HG03039 (cell line): ENCODE measurements around the gene CCNB1.
"Not testable (repeated sequence)": the region's sequence is repeated elsewhere in the genome, so short reads cannot be mapped to it uniquely, and the experiment has no call there.

ENCODE experiments used
- ATAC-seq: cut with Tn5 transposase; IDR thresholded peaks from one replicate; pipeline ENCODE4 v1.9.1; 2021; ENCODE audit warnings: mild to moderate bottlenecking, moderate library complexity; ENCODE audit not compliant: unreplicated experiment

Gene CCNB1

DNA sequence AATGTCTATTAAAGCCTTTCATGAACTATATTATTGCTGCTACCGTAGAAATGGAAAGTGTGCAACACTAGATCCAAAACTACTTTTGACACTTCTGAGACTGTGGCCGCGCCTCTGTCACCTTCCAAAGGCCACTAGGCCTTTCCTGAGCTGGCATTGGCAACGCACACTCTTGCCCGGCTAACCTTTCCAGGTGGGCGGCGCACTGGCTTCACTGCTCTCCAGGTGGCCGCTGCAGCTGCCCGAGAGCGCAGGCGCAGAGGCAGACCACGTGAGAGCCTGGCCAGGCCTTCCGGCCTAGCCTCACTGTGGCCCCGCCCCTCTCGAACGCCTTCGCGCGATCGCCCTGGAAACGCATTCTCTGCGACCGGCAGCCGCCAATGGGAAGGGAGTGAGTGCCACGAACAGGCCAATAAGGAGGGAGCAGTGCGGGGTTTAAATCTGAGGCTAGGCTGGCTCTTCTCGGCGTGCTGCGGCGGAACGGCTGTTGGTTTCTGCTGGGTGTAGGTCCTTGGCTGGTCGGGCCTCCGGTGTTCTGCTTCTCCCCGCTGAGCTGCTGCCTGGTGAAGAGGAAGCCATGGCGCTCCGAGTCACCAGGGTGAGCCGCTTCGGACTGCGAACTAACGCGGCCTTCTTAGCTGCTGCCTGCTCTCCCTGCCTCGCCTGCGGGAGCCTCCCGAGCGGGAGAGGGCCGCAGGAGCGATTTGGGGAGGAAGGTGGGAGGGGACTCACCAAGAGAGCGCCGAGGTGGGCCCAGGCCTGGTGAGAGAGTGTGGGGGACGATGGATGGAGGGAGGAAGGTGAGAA, at the start of gene CCNB1:
Gene CCNB1 (plus strand): TSS at position 465 of the 807 bp plus-strand sequence. CDS start 113 bp downstream, at position 578.
- ATAC-seq = peak; percentile 99

GRCh38 chr5:69129413-69129812, 37.5 kb upstream of the CCNB1 start:
- no peak for ATAC-seq

DNA sequence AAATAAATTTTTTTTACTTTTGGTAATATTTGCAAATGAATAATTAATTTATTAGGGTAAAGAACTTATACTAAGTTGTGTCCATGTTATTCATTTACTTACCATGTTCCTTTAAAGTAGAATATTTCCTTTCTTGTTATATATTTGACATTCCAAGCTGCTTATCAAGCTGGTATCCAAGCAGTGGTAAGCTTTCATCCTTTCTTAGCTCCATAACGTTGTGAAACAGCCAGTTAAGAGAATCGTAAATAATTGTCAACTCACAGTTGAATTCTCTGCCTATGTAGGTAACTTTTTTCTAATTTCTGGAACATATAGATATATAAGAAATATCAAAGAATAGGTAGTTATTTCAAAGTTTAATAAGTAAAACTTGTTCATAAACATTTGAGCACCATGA, 36.7 kb upstream of the CCNB1 start:
- ATAC-seq = no peak

DNA sequence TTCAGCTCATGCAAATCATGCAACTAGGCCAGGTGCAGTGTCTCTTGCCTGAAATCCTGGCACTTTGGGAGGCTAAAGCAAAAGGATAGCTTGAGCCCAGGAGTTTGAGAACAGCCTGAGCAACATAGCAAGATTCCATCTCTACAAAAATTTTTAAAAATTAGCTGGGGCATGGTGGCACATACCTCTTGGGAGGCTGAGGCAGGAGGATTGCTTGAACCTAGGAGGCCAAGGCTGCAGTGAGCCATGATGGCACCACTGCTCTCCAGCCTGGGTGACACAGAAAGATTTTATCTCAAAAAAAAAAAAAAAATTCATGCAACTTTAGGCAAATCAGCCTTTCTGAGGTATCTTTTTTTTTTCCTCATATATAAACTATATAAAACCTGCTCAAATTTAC, 35.6 kb upstream of the CCNB1 start:
- no peak for ATAC-seq

DNA sequence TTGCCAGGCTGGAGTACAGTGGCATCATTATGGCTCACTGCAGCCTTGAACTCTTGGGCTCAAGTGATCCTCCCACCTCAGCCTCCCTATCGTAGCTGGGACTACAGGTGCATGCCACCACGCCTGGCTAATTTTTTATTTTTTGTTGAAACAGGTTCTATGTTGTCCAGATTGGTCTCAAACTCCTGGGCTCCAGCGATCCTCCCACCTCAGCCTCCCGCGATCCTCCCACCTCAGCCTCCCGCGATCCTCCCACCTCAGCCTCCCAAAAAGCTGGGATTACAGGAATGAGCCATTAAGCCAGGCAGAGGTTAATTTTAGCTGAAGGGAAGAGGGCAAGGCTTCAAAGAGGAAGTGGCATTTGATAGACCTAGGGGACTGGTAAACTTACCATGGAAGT, 32.8 kb upstream of the CCNB1 start:
- no peak for ATAC-seq

DNA sequence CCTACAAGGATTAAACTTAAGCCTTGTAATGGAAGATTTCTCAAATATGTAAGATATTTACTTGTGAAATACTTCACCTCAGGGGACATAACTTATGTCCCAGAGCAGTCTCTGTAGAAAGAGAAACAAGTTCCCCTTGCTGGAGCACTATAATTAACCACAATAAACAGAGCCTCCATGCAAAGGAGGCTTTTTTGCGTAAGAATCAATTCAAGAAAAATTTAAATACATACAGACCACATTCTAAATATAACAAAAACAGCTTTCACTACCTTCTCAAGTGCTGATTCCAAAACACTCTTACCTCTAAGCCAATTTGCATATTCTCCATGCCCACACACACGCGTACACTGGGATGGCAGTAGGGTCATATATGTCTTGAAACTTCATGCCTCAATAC, 30.7 kb upstream of the CCNB1 start:
- ATAC-seq = peak; percentile 89

- not testable (repeated sequence) for ATAC-seq
These were observed 29.7 kb upstream of the CCNB1 start for GRCh38 chr5:69137208-69137607.

DNA sequence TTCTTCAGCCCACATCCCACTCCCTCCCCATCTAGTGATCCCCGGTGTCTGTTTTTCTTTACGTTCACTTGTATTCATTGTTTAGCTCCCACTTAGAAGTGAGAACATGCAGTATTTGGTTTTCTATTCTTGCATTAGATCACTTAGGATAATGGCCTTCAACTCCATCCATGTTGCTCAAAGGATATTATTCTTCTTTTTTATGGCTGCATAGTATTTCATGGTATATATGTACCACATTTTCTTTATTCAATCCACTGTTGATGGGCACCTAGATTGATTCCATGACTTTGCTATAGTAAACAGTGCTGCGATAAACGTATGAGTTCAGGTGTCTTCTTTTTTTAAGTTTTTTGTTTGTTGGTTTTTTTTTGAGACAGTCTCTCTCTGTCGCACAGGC, 29.1 kb upstream of the CCNB1 start:
- no peak for ATAC-seq

DNA sequence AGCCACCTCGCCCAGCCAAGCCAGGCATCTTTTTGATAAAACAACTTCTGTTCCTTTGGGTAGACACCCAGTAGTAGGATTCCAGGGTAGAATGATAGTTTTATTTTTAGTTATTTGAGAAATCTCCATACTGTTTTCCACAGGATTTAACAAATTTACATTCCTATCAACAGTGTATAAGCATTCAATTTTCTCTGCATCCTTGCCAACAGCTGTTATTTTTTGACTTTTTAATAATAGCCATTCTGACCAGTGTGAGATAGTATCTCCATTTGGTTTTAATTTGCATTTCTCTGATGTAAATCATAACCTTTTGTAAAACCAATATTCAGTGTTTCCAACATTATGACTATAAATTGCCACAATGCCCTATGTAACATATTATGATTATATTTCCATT, 28.2 kb upstream of the CCNB1 start:
- no peak for ATAC-seq

GRCh38 chr5:69140239-69140638, 26.7 kb upstream of the CCNB1 start:
- ATAC-seq = not testable (repeated sequence)

- no peak for ATAC-seq
These were observed 26.1 kb upstream of the CCNB1 start for GRCh38 chr5:69140827-69141226.

DNA sequence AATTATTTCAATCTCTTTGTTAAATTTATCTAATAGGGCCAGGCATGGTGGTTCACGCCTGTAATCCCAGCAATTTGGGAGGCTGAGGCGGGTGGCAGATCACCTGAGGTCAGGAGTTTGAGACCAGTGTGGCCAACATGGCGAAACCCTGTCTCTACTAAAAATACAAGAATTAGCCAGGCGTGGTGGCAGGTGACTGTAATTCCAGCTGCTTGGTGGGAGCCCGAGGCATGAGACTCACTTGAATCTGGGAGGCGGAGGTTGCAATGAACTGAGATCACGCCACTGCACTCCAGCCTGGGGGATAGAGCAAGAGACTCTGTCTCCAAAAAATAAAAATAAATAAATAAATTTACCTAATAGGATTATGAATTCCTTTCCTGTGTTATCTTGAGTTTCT, 18.4 kb upstream of the CCNB1 start:
- ATAC-seq = not testable (repeated sequence)

- ATAC-seq = no peak
These were observed 17.8 kb upstream of the CCNB1 start for GRCh38 chr5:69148981-69149675.

DNA sequence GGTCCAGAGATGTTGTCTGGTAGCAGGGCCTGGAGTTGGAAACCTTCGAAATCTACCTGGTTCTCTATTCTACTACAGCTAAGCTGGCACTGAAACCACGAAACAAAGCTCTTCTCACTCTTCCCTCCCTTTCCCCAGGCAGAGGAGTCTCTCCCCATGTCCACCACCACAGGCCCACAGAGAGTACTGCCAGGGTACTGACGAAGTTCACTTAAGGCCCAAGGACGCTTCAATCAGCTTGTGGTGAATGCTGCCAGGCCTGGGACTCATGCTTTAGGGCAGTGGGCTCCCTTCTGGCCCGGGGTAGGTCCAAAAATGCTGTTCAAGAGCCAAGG, 17.3 kb upstream of the CCNB1 start:
- ATAC-seq = no peak

DNA sequence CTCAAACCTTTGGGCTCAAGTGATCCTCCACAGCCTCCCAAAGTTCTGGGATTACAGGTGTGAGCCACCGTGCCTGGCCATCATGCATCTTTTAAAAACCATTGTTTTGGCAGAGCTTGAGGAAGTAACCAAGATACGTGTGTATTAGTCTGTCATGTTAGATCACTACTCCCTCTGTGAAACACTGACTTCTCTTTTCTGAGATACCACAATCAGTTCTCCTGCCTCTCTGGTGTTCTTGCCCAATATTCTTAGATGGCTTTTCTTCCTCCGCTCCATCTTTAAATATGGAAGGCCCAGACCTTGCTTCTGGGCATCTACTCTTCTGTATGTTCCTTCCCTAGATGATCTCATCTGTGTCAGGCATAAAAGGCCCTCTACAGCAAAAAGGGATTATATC, 14.2 kb upstream of the CCNB1 start:
- ATAC-seq = no peak

DNA sequence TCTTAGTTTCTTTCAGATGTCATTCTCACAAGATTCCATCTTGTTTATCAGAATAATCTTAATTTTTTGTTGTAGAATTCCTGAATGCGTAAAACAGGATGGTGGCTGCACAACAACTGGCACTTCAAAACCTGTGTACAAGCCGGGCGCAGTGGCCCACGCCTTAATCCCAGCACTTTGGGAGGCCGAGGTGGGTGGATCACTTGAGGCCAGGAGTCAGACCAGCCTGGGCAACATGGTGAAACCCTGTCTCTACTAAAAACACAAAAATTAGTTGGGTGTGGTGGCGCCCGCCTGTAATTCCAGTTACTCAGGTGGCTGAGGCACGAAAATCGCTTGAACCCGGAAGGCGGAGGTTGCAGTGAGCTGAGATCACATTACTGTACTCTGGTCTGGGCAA, 10.5 kb upstream of the CCNB1 start:
- ATAC-seq = no peak

GRCh38 chr5:69158039-69158438, 8.9 kb upstream of the CCNB1 start:
- ATAC-seq = no peak

GRCh38 chr5:69160651-69161050, 6.3 kb upstream of the CCNB1 start:
- no peak for ATAC-seq

DNA sequence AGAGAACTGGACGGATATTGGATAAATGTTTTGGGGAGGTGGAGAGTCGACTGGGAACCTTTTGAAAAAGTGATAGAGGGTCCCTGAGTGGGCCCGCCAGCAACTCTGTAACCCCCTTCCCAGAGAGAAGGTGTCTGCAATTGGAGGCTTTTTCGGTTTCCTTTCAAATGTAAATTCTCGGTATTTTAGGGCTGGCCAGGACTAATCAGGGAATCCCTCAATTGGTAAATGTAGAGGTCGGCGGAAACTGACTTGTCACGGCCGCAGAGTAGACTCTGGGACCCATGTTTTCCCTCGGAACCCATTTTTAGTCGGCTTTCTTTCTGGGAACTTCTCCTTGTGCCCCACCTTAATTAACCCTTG, 524 bp downstream of the CCNB1 start:
- no peak for ATAC-seq

DNA sequence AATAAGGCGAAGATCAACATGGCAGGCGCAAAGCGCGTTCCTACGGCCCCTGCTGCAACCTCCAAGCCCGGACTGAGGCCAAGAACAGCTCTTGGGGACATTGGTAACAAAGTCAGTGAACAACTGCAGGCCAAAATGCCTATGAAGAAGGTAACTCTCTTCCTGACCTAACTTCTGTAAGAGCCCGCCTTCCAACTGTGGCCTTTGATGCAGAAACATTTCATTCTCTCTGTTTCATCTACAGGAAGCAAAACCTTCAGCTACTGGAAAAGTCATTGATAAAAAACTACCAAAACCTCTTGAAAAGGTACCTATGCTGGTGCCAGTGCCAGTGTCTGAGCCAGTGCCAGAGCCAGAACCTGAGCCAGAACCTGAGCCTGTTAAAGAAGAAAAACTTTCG, 979 bp downstream of the CCNB1 start:
- no peak for ATAC-seq

DNA sequence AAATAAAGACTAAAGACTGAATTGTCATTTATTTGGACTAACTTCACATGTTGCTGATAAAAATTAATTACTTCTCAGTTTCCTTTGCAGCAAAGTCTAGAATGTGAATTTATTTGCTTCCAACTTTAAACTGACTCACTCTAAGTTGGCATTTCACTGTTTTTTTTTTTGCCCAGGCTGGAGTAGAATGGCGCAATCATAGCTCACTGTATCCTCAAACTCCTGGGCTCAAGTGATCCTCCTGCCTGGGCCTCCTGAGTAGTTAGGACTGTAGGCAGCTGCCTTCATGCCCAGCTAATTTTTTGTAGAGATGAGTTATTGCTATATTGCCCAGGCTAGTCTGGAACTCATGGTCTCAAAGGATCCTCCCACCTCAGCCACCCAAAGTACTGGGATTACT, 3.5 kb downstream of the CCNB1 start:
- ATAC-seq = no peak

- no peak for ATAC-seq
These were observed 4.0 kb downstream of the CCNB1 start for GRCh38 chr5:69170969-69171368.
